ENCODE data around the gene ARHGEF17. TPM values are rescaled to one million over a fixed set of nuclear protein-coding genes. Genes with fewer than 3 reads are reported as not detected.

Gene ARHGEF17
- total and polyA plus RNA-seq, 2 donors (not counting 1 experiment from before 2014, with no cell fraction given) = 42.8 to 43.1 TPM

DNA sequence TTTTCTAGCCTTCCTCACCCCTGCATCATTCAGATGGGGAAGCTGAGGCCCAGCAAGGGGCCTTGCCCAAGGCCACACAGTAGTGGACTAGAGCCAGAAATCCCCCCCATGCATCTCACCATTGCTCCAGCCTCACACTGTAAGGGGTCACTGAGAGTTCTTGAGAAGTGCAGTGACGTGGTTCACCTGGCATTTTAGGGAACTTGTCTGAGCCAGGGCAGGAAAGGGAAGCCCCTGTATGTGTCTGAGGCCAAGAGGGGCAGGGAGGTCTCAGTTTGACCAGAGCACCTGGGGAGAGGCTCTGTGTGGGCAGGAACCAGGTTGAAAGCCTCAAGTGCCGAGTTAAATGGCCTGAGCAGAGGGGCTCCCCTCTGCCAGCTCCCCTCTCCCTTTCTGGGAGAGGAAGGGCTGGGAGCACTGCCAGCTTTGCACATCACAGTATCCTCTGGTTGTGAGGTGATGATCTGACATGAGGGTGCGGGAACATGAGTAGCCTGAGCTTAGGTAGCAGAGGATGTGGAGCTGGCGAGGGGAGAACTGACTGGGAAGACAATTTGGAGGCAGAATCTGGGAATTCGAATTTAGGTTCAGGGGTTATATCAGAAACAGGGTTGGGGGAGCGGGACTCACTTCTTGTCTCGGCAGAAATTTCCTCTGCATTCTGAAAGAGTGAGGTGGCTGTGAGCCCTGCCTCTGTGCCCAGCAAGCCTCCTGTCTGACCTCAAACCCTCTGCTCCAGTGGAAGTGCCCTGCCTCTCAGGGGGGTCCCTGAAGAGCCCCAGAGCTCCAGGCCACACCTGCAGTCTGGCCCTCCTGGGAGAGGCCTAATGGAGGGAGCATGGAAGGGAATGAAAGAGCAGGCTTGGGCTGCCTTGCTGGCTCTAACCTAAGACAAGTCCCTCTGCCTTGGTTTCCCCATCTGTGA is 14.6 kb downstream of the ARHGEF17 start:
- peak overlapping the region; percentile 88 for H3K4me2 ChIP-seq (ENCODE audit: extremely low read depth, insufficient read depth, low read length)
- H3K9ac ChIP-seq (ENCODE audit: insufficient read depth, low read length) = peak overlapping the region; percentile 44
- no peaks in the 10 kb centered on the region for H3K9me3 ChIP-seq (ENCODE audit: control insufficient read depth, insufficient read depth, low read depth, low read length)
- H3K27ac ChIP-seq (ENCODE audit: insufficient read depth, low read length) = peak overlapping the region; percentile 73
- DNase-seq (ENCODE audit: low read depth in 2 of 2) = peak; percentile 52 to 64
- H3K27me3 ChIP-seq (ENCODE audit: control insufficient read depth, insufficient read depth, low read length) = no peaks in the 10 kb centered on the region
- no peak overlapping the region for H3K4me3 ChIP-seq (replicated peaks in 1 of 4; ENCODE audit: control extremely low read depth in 1 of 4, insufficient read depth in 1 of 4, low read depth in 3 of 4, low read length in 4 of 4)
- H2AFZ ChIP-seq (ENCODE audit: low read length) = no peak overlapping the region
- peaks cover 77% of the 10 kb centered on the region for H3K4me1 ChIP-seq (ENCODE audit: control insufficient read depth, extremely low read depth, insufficient read depth, low read length)
- no peak for TF ChIP-seq EZH2 (IDR thresholded peaks at IDR 0.05; ENCODE audit: low read length, missing control alignments)
- peaks cover 81% of the 10 kb centered on the region for H3K79me2 ChIP-seq (ENCODE audit: control insufficient read depth, insufficient read depth, low read length)
- H3K36me3 ChIP-seq (ENCODE audit: control insufficient read depth, insufficient read depth, low read length) = peaks cover 2% of the 10 kb centered on the region
- no peaks in the 10 kb centered on the region for H4K20me1 ChIP-seq (ENCODE audit: control insufficient read depth, extremely low read depth, insufficient read depth, low read length)

- Histone ChIP-seq H3K27ac (ENCODE audit: insufficient read depth, low read length) (peak overlapping the region; percentile 73), H3K4me3 (replicated peaks in 1 of 4; ENCODE audit: control extremely low read depth in 1 of 4, insufficient read depth in 1 of 4, low read depth in 3 of 4, low read length in 4 of 4) (peak overlapping the region in 1 of 4 experiments; percentile 32), H3K4me1 (ENCODE audit: control insufficient read depth, extremely low read depth, insufficient read depth, low read length) (peaks cover 80% of the 10 kb centered on the region), H3K27me3 (ENCODE audit: control insufficient read depth, insufficient read depth, low read length) (no peaks in the 10 kb centered on the region), H4K20me1 (ENCODE audit: control insufficient read depth, extremely low read depth, insufficient read depth, low read length) (no peaks in the 10 kb centered on the region), H3K36me3 (ENCODE audit: control insufficient read depth, insufficient read depth, low read length) (peaks cover 2% of the 10 kb centered on the region), H3K9ac (ENCODE audit: insufficient read depth, low read length) (peak overlapping the region; percentile 56), H2AFZ (ENCODE audit: low read length) (no peak overlapping the region), H3K4me2 (ENCODE audit: extremely low read depth, insufficient read depth, low read length) (peak overlapping the region; percentile 88), H3K9me3 (ENCODE audit: control insufficient read depth, insufficient read depth, low read depth, low read length) (no peaks in the 10 kb centered on the region), H3K79me2 (ENCODE audit: control insufficient read depth, insufficient read depth, low read length) (peaks cover 81% of the 10 kb centered on the region)
- peak; percentile 67 to 84 for DNase-seq (ENCODE audit: low read depth in 2 of 2)
- TF ChIP-seq EZH2 (IDR thresholded peaks at IDR 0.05; ENCODE audit: low read length, missing control alignments) = no peak
- TF ChIP-seq CTCF (conservative IDR thresholded peaks at IDR 0.05 in 1 of 2, IDR thresholded peaks at IDR 0.05 in 1 of 2; ENCODE audit: low read depth in 1 of 2, low read length in 2 of 2) = no peak
These were observed 15.4 kb downstream of the ARHGEF17 start for GRCh38 chr11:73323464-73323863.

GRCh38 chr11:73324116-73324515 is 16.0 kb downstream of the ARHGEF17 start:
- Histone ChIP-seq H3K27me3 (ENCODE audit: control insufficient read depth, insufficient read depth, low read length) (no peaks in the 10 kb centered on the region), H3K79me2 (ENCODE audit: control insufficient read depth, insufficient read depth, low read length) (peaks cover 83% of the 10 kb centered on the region), H3K4me3 (replicated peaks in 1 of 4; ENCODE audit: control extremely low read depth in 1 of 4, insufficient read depth in 1 of 4, low read depth in 3 of 4, low read length in 4 of 4) (no peak overlapping the region), H2AFZ (ENCODE audit: low read length) (no peak overlapping the region), H3K27ac (ENCODE audit: insufficient read depth, low read length) (peak overlapping the region; percentile 73), H3K9me3 (ENCODE audit: control insufficient read depth, insufficient read depth, low read depth, low read length) (no peaks in the 10 kb centered on the region), H3K4me1 (ENCODE audit: control insufficient read depth, extremely low read depth, insufficient read depth, low read length) (peaks cover 83% of the 10 kb centered on the region), H3K36me3 (ENCODE audit: control insufficient read depth, insufficient read depth, low read length) (peaks cover 2% of the 10 kb centered on the region), H3K9ac (ENCODE audit: insufficient read depth, low read length) (peak overlapping the region; percentile 56), H4K20me1 (ENCODE audit: control insufficient read depth, extremely low read depth, insufficient read depth, low read length) (no peaks in the 10 kb centered on the region), H3K4me2 (ENCODE audit: extremely low read depth, insufficient read depth, low read length) (peak overlapping the region; percentile 88)
- TF ChIP-seq EZH2 (IDR thresholded peaks at IDR 0.05; ENCODE audit: low read length, missing control alignments) (no peak), CTCF (conservative IDR thresholded peaks at IDR 0.05 in 1 of 2, IDR thresholded peaks at IDR 0.05 in 1 of 2; ENCODE audit: low read depth in 1 of 2, low read length in 2 of 2) (no peak)
- DNase-seq (ENCODE audit: low read depth in 2 of 2) = no peak
